Ovary (tissue), 3 donors: ENCODE measurements around the gene CDC42BPB.

Experiments
- EP300 ChIP-seq: sonication (generic); formaldehyde crosslinking; IDR thresholded peaks from one replicate; pipeline ENCODE4 v1.6.1; 2017; ENCODE audit warnings: antibody characterized with exemption
- POLR2A ChIP-seq: fragments of 450-650 bp; IDR thresholded peaks from one replicate; pipeline ENCODE4 v1.6.1; 2017; ENCODE audit warnings: antibody characterized with exemption, mild to moderate bottlenecking, moderate library complexity
- TF ChIP-seq, protein P1 (sequence below), 3 donors: fragments of 450-650 bp in 2 of 3; fragments of 200-600 bp in 1 of 3; IDR thresholded peaks; one replicate each; pipeline versions ENCODE4 v1.5.1 to v1.8.0; 2016 to 2022; ENCODE audit warnings: antibody characterized with exemption in 3 of 3, mild to moderate bottlenecking in 1 of 3
- donor health status: DM: no; HTN: no; CAD: no.

DNA sequence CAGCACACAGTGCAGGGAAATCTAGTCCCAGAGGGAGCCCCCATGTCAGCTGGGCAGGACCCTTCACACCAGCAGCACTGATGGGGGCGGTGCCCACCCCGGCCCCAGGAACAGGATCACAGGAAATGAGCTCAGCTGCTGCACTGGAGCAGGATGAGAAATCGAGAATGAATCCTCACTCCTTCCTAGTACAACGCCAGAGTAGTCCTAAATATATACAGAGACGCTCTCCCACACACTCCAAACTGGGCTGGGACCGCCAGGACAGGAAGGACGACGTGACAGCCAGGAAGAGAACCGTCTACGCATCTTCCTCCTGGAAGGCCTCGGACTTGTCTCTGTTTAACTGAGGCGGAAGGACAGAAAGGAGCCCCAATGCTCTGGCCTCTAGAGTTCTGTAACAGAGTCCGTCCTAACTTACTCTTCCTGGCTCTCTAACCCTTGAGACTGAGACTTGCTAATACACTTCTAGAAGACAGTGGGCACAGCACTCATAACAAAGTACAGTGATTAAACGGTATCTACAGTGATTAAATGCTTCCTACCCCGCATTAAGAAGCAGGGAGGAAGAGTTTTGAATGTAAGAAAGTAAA lies 33.4 kb downstream of the CDC42BPB start:
- TF ChIP-seq, protein P1, sequence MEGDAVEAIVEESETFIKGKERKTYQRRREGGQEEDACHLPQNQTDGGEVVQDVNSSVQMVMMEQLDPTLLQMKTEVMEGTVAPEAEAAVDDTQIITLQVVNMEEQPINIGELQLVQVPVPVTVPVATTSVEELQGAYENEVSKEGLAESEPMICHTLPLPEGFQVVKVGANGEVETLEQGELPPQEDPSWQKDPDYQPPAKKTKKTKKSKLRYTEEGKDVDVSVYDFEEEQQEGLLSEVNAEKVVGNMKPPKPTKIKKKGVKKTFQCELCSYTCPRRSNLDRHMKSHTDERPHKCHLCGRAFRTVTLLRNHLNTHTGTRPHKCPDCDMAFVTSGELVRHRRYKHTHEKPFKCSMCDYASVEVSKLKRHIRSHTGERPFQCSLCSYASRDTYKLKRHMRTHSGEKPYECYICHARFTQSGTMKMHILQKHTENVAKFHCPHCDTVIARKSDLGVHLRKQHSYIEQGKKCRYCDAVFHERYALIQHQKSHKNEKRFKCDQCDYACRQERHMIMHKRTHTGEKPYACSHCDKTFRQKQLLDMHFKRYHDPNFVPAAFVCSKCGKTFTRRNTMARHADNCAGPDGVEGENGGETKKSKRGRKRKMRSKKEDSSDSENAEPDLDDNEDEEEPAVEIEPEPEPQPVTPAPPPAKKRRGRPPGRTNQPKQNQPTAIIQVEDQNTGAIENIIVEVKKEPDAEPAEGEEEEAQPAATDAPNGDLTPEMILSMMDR (IDR thresholded peaks at IDR 0.05): no peak
- TF ChIP-seq POLR2A (no peak), EP300 (no peak)
